Measurements from ENCODE around the gene RFNG.
"Not testable (repeated sequence)": the region's sequence is repeated elsewhere in the genome, so short reads cannot be mapped to it uniquely, and the experiment has no call there.

RFNG gene

GRCh38 chr17:82041144-82041814 is 10.3 kb downstream of the RFNG start:
- DNase-seq, result no peak

DNA sequence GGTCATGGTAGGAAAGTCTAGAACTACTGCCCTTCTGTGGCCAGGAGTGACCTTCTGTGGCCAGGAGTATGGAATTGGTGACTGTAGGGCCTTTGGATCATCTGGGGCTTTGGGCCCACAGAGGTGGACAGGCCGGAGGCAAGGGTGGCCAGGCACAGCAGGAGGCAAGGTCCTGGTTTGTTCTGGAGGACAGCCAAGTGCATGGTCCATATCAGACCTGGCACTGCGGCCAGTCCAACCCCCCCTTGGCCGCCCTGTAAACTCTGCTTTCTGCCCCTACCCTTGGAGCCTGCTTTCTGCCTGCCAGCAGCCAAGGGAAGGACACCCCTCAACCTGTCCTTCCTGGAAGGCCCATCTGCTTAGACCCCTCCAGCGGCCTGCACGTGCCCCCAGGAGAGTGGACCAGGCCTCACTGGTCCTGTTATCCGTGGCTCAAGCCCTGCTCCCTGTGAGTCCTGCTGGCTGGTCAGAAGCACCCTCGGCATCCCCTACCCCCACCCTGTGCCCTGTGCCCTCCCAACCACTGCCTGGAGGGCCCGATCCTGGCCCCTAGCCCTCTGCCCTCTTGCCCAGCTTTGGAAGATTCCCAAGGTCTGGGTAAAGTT is 11.8 kb downstream of the RFNG start:
- DNase-seq, result no peak

GRCh38 chr17:82038796-82039409 is 12.7 kb downstream of the RFNG start:
- not testable (repeated sequence) for DNase-seq

- no peak for DNase-seq
Observed at GRCh38 chr17:82037889-82038195, 13.8 kb downstream of the RFNG start.

- DNase-seq, result peak; percentile 96
Observed at GRCh38 chr17:82037092-82037888, 14.3 kb downstream of the RFNG start, which contains the start of gene DCXR. Gene DCXR (minus strand): TSS chr17:82037697. CDS start chr17:82037682, 15 bp downstream.

- DNase-seq, result peak in 1 of 2 donors; percentile 6
Observed at GRCh38 chr17:82036634-82037091, 14.9 kb downstream of the RFNG start.

- DNase-seq, result no peak
Observed at GRCh38 chr17:82035956-82036633, 15.5 kb downstream of the RFNG start.

- DNase-seq, result no peak
Observed at GRCh38 chr17:82035488-82035887, 16.1 kb downstream of the RFNG start.

GRCh38 chr17:82034371-82035011 is 17.1 kb downstream of the RFNG start:
- DNase-seq, result no peak

DNA sequence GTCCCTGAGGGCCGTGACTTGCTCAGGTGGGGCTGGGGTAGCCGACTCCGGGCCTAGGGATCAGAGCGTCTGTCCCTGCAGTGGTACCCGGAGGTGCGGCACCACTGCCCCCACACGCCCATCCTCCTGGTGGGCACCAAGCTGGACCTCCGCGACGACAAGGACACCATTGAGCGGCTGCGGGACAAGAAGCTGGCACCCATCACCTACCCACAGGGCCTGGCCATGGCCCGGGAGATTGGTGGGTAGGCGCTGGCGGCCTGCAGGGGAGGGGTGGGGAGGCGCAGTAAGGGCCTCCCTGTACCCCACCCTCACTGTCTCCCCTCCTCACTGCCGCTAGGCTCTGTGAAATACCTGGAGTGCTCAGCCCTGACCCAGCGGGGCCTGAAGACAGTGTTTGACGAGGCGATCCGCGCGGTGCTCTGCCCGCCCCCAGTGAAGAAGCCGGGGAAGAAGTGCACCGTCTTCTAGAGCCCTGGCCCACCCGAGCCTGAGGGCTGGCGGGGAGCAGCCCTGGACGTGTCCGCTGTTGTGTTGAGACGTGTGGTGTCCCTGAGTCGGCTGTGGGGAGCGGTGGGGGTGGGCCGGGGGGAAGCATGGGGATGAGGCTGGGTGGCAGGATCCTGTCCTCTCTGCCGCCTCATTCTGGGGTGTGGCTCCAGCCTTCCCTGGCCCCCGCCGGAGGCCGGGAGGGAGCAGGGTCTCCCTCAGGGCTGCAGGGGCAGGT is 18.1 kb downstream of the RFNG start:
- DNase-seq, result no peak

DNA sequence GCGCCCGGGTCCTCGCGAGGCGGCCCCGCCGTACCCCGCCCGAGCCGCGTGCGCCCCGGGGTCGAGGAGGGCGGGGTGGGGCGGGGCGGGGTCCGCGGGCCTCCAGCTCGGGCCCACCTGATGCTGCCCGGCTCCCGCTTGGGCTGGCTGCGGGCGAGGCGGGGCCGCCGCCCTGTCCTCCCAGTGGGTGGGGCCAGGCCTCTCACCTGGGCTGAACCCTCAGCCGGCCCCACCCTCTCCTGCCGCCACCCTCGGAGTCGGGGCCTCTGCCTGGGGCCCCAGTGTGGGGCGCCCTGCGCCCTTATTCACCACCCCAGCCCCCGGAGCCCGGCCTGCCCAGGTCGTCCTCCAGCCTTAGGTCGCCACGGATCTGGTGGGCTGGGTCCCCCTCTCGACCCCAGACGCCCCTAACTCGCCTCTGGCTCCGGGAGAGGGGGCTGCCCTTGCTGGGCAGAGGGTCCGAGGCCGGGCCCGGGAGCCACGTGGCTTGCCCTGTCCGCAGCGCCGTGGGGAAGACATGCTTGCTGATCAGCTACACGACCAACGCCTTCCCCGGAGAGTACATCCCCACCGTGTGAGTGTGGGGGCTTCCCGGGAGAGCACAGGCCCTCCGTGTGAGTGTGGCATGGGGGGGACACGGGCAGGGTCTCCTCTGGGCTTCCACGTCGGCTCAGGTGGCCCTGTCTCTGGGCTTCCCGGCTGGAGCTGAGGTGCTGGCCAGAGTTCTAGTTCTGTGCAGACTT is 19.6 kb downstream of the RFNG start:
- peak in 1 of 2 donors; percentile 49 for DNase-seq

DNA sequence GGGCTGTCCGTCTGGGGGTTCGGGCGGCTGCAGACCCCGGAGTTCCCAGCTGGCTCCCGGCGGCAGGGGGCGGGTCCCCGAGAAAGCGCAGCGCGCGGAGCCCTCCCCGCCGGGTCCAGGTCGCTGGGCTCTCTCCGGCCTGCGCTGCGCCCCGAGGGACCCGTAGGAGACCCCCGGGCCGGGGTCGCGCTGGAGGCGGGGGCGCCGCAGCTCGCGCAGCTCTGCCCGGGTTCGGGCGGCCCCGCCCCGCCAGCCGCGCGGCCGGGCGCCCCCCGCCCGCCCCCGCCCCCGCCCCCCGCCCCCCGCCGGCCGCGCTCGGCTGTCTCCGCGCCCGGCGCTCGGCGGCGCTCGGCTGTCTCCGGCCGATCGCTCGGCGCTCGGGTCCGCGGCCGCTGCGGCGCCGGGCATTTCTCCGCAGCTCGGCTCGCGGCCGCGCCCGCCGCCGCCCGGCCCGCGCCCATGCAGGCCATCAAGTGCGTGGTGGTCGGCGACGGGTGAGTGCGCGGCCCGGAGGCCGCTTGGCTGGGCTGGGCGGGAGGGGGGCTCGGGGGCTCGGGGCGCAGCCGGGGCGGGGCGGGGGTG is 20.2 kb downstream of the RFNG start, which contains the start of gene RAC3:
Gene RAC3 (plus strand): TSS at position 376 of the 582 bp plus-strand sequence. CDS start 84 bp downstream, at position 460.
- no peak for DNase-seq

DNA sequence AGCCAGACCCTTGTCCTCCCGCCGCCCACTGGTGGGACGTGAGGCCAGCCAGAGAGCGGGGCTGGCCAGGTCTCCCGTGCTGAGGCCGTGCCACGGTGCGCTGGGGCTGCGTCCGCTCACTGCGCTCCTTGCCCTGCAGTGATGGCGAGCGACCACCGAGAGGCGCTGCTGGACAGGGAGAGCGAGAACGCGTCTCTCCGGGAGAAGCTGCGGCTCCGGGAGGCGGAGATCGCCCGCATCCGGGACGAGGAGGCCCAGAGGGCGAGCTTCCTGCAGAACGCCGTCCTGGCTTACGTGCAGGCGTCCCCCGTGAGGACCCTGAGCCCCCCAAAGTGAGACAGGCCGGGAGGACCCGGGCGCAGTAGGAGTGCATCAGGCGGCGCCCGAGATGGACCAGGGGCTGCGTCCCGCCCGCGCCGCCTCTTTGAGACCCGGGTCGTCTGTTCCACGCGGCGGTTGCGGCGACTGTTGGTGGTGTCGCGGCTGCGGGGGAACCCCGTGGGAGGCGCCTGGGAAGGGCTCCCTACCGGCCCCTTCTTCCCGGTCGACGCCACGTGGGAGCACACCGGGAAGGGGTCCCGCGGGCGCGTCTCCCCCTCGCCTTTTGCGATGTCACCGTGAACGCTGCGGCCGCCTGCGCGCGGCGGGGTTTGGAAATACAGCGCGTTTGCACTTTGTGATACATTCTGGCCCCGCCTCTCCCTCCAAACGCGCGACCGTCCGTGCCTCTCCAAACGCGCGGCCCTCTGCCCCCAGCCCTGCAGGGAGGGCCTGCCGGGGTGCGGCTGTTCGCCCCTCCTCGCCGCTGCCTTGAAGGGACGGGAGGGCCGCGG is 20.9 kb downstream of the RFNG start:
- DNase-seq, result peak; percentile 79 to 86

GRCh38 chr17:82029990-82030469 is 21.6 kb downstream of the RFNG start:
- DNase-seq, result no peak

DNA sequence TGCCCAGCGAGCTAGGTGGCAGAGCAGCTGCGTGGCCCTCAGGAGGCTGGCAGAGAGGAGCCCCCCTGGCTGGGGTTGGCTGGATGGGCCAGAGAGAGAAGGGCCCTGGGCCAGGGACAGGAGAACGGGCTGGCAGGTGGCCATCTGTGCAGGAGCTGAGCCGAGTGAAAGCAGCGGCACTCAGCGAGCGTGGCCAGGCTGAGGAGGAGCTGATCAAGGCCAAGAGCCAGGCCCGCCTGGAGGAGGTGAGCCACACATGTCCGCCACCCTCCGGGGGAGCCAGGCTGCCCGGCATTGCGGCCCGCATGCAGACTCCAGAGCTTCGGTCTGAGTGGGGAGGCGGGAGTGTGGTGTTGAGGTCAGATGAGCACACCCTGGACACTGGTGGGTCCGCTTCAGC is 22.2 kb downstream of the RFNG start:
- no peak for DNase-seq

DNA sequence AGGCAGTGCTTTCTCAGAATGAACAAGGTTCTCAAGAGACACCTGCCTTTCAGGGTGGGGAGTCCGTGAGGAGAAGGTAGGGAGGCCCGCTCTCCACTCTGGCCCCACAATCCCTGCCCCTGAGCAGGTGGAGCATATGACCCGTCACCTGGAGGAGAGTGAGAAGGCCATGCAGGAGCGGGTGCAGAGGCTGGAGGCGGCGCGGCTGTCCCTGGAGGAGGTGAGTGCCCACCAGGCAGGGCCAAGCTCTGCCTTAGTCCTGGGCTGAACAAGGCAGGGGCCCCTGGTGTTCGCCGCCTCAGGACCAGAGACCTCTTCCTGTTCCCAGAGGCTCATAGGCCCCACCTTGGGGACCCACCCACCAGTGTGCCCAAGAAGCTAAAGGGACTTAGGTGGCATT is 22.6 kb downstream of the RFNG start:
- no peak for DNase-seq

GRCh38 chr17:82028246-82028645 is 23.4 kb downstream of the RFNG start:
- no peak for DNase-seq

DNA sequence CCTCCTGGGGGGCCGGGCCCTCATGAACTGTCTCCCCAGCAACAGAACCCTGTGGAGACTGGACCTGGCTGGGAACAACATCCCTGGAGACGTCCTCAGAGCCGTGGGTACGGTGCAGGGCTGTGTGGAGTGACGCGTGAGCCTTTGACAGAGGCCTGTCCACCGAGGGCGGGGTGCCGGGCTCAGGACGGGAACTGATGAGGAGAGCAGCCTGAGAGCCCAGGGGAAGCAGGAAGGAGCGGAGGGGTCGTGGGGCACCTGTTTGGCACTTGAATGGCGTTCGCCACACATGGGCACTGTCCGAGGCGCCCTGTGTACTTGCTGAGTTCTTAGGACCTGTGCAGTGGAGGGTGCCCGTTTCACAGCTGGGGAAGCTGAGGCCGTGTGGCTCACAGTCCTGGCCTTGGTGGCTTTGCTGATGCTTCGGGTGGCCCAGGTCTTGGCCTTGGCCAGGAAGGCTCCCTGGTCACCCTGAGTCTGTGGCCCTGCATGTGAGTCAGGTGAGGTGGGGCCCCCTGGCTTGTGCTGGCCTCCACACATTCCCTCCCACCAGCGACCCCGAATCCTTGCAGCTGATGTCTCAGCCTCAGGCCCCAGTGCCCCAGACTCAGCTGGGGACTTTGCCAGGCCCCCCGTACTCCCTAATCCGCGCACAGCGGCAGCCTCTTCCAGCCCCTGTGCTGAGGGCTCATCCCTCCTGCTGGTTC is 26.1 kb downstream of the RFNG start:
- DNase-seq, result no peak

- no peak for DNase-seq
Observed at GRCh38 chr17:82024859-82025258, 26.8 kb downstream of the RFNG start.
